GM19351 (cell line): ENCODE results near the gene ACTR3C.

ENCODE experiments used
- ATAC-seq: cut with Tn5 transposase; IDR thresholded peaks from one replicate; pipeline ENCODE4 v1.9.1; 2021; ENCODE audit warnings: mild to moderate bottlenecking, moderate library complexity; ENCODE audit not compliant: unreplicated experiment

The ACTR3C gene

GRCh38 chr7:150337179-150337578, 13.8 kb upstream of the ACTR3C start:
- ATAC-seq: no peak

GRCh38 chr7:150336746-150337145, 13.4 kb upstream of the ACTR3C start:
- no peak for ATAC-seq

GRCh38 chr7:150335774-150336112, 12.4 kb upstream of the ACTR3C start:
- ATAC-seq: no peak

- no peak for ATAC-seq
These were observed 11.9 kb upstream of the ACTR3C start for GRCh38 chr7:150335108-150335773.

- no peak for ATAC-seq
These were observed 10.8 kb upstream of the ACTR3C start for GRCh38 chr7:150334108-150334507.

GRCh38 chr7:150333659-150334058, 10.3 kb upstream of the ACTR3C start:
- ATAC-seq: no peak

- ATAC-seq: no peak
These were observed 9.7 kb upstream of the ACTR3C start for GRCh38 chr7:150332852-150333635.

GRCh38 chr7:150330211-150330885, 7.0 kb upstream of the ACTR3C start:
- ATAC-seq: no peak

- no peak for ATAC-seq
These were observed 6.2 kb upstream of the ACTR3C start for GRCh38 chr7:150329331-150330120.

GRCh38 chr7:150327308-150327707, 4.0 kb upstream of the ACTR3C start:
- ATAC-seq: no peak

- ATAC-seq: no peak
These were observed 3.4 kb upstream of the ACTR3C start for GRCh38 chr7:150326657-150327268.

- ATAC-seq: no peak
These were observed 2.6 kb upstream of the ACTR3C start for GRCh38 chr7:150325901-150326300.

- no peak for ATAC-seq
These were observed 1.8 kb upstream of the ACTR3C start for GRCh38 chr7:150325110-150325611.

- no peak for ATAC-seq
These were observed 1.1 kb upstream of the ACTR3C start for GRCh38 chr7:150324373-150324961.

- ATAC-seq: peak; percentile 29
These were observed 482 bp upstream of the ACTR3C start for GRCh38 chr7:150323682-150324372.

GRCh38 chr7:150322114-150322832, 1.1 kb downstream of the ACTR3C start:
- ATAC-seq: peak; percentile 43

GRCh38 chr7:150321788-150322113, 1.6 kb downstream of the ACTR3C start:
- no peak for ATAC-seq

- no peak for ATAC-seq
These were observed 5.4 kb downstream of the ACTR3C start for GRCh38 chr7:150317748-150318444.
